ENCODE data around the gene C3orf52.
"Not testable (repeated sequence)": the region's sequence is repeated elsewhere in the genome, so short reads cannot be mapped to it uniquely, and the experiment has no call there.

GRCh38 chr3:112072387-112073060, 13.7 kb upstream of the C3orf52 start:
- not testable (repeated sequence) for TF ChIP-seq CTCF, POLR2A, EP300 (IDR thresholded peaks at IDR 0.05)
